Mesothelial cell of epicardium (in vitro differentiated cells): ENCODE results near the gene DYNC2H1. TPM values are rescaled to one million over a fixed set of nuclear protein-coding genes. Genes with fewer than 3 reads are reported as not detected.

Experiments
- DNase-seq, 2 experiments: peaks; one replicate each; pipeline ENCODE4 v3.0.0; 2021; ENCODE audit warnings: low spot score in 2 of 2; ENCODE audit not compliant: unreplicated experiment in 2 of 2
- H3K27ac Mint-ChIP-seq: 2 replicates; pipeline ENCODE4 v1.8.0; 2021; ENCODE audit warnings: mixed read lengths
- H3K27me3 Mint-ChIP-seq: 2 replicates; pipeline ENCODE4 v1.8.0; 2021; ENCODE audit warnings: low read depth, mixed read lengths
- H3K36me3 Mint-ChIP-seq: 2 replicates; pipeline ENCODE4 v1.8.0; 2021; ENCODE audit warnings: mixed read lengths
- H3K4me1 Mint-ChIP-seq: 2 replicates; pipeline ENCODE4 v1.8.0; 2021; ENCODE audit warnings: mixed read lengths
- H3K4me3 Mint-ChIP-seq: 2 replicates; pipeline ENCODE4 v1.8.0; 2021; ENCODE audit warnings: mild to moderate bottlenecking, moderate library complexity, mixed read lengths
- H3K9me3 Mint-ChIP-seq: 2 replicates; pipeline ENCODE4 v1.8.0; 2021; ENCODE audit warnings: mixed read lengths
- CTCF ChIP-seq: fragments of 200-600 bp; sonication (generic); IDR thresholded peaks from one replicate; pipeline ENCODE4 v1.5.0; 2021; ENCODE audit warnings: antibody characterized with exemption; ENCODE audit not compliant: unreplicated experiment
- total RNA-seq: library from RNA; stranded (reverse); gene quantifications from 3 replicates; pipeline ENCODE4 v1.2.1, GENCODE V29; 2021

The DYNC2H1 gene
- total RNA-seq, 1 donor from 2014 or later = 18.0 TPM

GRCh38 chr11:103085758-103086365 is 23.4 kb upstream of the DYNC2H1 start:
- H3K9me3 Mint-ChIP-seq = no peaks in the 10 kb centered on the region
- peaks cover 24% of the 10 kb centered on the region for H3K4me1 Mint-ChIP-seq
- no peak for DNase-seq
- H3K4me3 Mint-ChIP-seq = no peak overlapping the region
- no peaks in the 10 kb centered on the region for H3K27me3 Mint-ChIP-seq
- TF ChIP-seq CTCF = no peak
- peak overlapping the region; percentile 37 for H3K27ac Mint-ChIP-seq
- peaks cover 3% of the 10 kb centered on the region for H3K36me3 Mint-ChIP-seq

- Mint-ChIP-seq H3K27me3 (no peaks in the 10 kb centered on the region), H3K36me3 (peaks cover 3% of the 10 kb centered on the region), H3K9me3 (no peaks in the 10 kb centered on the region), H3K4me1 (peaks cover 28% of the 10 kb centered on the region), H3K27ac (peak overlapping the region; percentile 26), H3K4me3 (no peak overlapping the region)
- TF ChIP-seq CTCF = no peak
- no peak for DNase-seq
These were observed 22.8 kb upstream of the DYNC2H1 start for GRCh38 chr11:103086461-103086860.

- Mint-ChIP-seq H3K27ac (peak overlapping the region; percentile 97), H3K4me1 (peaks cover 32% of the 10 kb centered on the region), H3K9me3 (no peaks in the 10 kb centered on the region), H3K27me3 (peaks cover 22% of the 10 kb centered on the region), H3K4me3 (peak overlapping the region; percentile 83), H3K36me3 (no peaks in the 10 kb centered on the region)
- TF ChIP-seq CTCF = no peak
- peak in 1 of 2 experiments; percentile 53 for DNase-seq
These were observed 18.0 kb upstream of the DYNC2H1 start for GRCh38 chr11:103091064-103091800.

GRCh38 chr11:103091801-103092524 is 17.3 kb upstream of the DYNC2H1 start, which contains the start of gene DCUN1D5:
Gene DCUN1D5 (minus strand): TSS chr11:103092160. CDS start chr11:103091872, 288 bp downstream.
- peak; percentile 90 to 96 for DNase-seq
- no peaks in the 10 kb centered on the region for H3K9me3 Mint-ChIP-seq
- peaks cover 25% of the 10 kb centered on the region for H3K27me3 Mint-ChIP-seq
- H3K4me1 Mint-ChIP-seq = peaks cover 29% of the 10 kb centered on the region
- H3K36me3 Mint-ChIP-seq = no peaks in the 10 kb centered on the region
- TF ChIP-seq CTCF = no peak
- peak within 1 kb of the TSS; percentile 83 for H3K4me3 Mint-ChIP-seq
- peak within 1 kb of the TSS; percentile 97 for H3K27ac Mint-ChIP-seq

DNA sequence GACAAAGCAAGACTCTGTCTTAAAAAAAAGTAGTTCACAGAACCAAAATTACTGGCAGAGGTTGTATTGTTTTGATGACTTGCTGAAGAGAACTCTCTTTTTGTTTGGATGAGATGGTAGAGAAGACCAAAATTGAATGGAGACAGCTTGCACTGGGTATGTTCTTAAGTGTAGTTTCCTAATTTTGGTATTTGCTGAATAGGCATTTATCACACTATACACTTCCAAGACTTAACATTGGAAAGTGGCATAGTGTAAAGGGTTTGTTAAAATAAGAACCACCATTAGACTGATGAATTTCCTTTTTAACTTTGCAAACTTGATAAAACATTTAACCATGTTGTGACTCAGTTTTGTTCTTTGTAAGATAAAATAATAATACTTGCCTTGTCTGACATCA is 11.9 kb upstream of the DYNC2H1 start:
- Mint-ChIP-seq H3K9me3 (no peaks in the 10 kb centered on the region), H3K27me3 (peaks cover 25% of the 10 kb centered on the region), H3K36me3 (no peaks in the 10 kb centered on the region), H3K4me3 (no peak overlapping the region), H3K27ac (no peak overlapping the region), H3K4me1 (peaks cover 6% of the 10 kb centered on the region)
- TF ChIP-seq CTCF = no peak
- DNase-seq = no peak
